Stimulated activated CD4-positive, alpha-beta T cell treated with anti-CD3 and anti-CD28 coated beads, Interleukin-12 subunit alpha, Interleukin-12 subunit beta, amount 100 ng/mL, for 24 hours (primary cell): ENCODE measurements around the gene PTPN13.
A peak's percentile ranks its signal among the peaks of the same experiment; 100 is the strongest.

Experiments used
- DNase-seq, 2 experiments: peaks; one replicate each; pipeline ENCODE4 v3.0.0-alpha.2; 2020; ENCODE audit warnings: low read depth in 2 of 2

PTPN13 gene

DNA sequence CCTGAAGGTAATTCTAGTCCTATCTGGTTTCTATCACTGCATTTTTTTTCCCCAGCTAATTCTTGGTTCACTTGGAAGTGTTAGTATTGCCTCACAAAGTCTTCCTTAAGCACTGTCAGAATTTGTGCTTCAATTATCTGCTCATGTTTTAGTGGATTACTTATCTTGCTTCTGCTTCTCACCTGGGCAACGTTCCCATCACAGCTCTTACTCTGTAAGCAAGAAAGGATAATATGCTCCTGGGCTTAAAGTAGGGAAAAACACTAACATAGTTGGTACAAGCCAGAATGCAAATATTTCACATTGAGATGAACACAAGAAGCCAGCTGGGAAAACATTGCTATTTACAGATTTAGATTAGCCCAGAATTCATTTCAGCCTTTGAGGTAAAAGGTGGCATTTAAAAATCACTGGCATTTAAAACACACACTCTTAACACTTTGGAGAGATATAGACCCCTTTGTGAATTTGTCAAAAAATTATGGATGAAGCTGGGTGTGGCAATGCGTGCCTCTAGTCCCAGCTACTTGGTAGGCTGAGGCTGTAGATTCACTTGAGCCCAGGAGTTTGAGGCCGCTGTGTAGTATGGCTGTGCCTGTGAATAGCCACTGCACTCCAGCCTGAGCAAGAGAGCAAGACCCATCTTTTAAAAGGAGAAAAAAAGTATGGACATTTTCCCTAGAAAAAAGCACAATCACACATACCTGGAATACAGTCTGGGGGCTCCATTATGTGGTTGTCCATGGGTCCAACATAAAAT, 6.6 kb upstream of the PTPN13 start:
- DNase-seq, result no peak

DNA sequence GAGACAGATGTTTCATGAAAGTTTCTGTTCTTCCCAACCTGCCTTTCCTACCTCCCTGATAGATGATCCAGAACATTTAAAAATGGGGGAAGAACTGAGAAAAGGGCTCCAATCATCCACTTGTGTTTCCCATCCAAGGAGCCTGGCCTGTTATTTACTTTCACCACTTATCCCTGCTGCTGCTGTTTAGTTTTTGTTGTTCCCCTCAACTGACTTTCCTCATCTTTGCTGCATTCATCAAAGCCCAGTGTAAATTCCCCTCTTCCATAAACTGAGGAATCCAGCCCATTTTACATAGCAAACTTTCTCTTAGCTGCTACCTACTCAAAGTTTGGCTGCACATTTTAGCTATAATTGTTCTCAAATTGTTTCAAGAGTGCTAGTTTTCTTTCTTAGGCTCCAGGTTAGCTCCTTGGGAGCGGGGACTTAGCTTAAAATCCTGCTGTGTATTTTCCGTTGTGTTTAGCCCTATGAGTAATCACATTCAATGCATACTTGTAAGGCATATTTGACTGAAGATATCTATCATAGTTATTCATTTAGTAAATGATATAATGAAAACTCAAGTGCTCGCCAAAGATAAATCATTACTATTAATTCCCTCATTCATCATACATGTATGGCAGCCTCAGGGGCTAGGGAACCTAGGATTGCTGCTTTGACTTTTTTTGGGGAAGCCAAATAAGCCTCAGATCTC, 1.4 kb upstream of the PTPN13 start:
- DNase-seq, result no peak

DNA sequence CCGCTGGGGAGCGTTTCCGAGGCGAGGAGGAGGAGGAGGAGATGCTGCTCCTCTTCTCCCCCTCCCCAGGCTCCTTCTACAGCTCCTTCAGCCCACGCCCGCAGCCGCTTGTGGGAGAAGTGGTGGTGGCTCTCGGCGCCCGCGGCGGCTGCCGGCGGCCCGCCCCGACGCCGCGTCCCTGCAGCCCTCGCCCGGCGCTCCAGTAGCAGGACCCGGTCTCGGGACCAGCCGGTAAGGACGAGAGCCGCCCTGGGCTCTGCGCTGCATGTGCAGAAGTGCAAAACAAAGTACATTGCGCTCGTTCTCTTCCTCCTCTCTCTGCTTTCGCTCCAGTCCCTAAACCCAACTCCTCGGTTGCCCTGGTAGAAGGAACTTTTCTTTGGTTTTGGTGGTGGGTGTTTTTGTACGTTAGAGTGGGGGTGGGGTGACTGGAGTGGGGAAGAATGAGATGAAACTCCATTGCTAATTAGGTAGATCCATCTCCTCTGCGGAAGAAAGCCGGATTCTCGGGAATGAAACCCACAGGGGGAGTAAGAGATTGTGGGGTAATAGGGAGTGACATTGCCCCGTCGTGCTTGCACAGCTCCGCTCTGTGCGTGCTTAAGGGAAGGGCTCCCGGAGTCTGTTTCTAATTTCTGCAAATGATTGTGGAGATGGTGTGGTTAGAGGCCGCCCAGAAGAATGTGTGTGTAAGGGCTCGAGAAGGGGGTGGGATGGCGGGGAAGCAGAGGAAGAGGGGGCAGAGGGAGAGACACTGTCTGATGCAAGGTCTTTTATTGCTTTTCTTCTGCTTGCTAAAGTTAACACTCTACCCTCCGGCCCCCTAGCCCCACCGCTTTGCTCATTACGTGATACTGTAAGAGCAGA, 677 bp downstream of the PTPN13 start:
- DNase-seq, result peak in 1 of 2 experiments; percentile 2

DNA sequence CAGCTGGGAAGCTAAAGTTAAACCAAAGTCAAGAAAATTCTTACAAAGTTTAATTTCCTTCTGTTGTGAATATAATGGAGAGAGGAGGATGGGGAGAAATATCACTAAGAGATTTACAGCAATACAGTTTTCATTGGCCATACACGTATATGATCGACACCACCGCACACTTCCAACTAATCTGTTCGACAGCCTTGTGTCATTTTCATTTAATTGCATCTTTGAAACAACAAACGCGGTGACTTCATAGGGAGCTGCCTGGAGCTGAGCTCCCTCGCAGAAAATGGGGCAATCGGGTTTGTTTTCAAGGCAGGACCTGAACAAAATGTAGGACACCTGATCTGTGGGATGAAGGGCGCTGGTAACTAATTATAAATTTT, 1.3 kb downstream of the PTPN13 start:
- DNase-seq, result no peak

DNA sequence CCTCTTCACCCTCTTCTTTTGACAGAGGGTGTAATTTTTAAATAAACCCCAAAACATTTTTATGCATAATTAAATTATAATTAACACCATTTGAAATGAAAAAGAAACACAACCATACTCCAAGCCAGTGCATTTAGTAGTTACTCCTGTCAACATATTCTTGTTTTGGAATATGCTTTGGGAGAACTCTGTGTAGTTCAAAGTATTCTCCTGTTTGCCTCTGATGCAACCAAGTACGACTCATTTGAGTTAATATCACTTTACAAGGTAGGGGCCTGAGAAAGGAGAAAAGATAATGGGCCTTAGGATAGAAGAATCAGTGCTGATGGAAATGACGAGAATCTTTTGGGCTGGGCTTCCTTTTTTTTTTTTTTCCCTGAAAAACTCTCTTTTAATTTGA, 2.7 kb downstream of the PTPN13 start:
- DNase-seq, result no peak

- no peak for DNase-seq
Measured at GRCh38 chr4:86600007-86600653, 6.0 kb downstream of the PTPN13 start.

DNA sequence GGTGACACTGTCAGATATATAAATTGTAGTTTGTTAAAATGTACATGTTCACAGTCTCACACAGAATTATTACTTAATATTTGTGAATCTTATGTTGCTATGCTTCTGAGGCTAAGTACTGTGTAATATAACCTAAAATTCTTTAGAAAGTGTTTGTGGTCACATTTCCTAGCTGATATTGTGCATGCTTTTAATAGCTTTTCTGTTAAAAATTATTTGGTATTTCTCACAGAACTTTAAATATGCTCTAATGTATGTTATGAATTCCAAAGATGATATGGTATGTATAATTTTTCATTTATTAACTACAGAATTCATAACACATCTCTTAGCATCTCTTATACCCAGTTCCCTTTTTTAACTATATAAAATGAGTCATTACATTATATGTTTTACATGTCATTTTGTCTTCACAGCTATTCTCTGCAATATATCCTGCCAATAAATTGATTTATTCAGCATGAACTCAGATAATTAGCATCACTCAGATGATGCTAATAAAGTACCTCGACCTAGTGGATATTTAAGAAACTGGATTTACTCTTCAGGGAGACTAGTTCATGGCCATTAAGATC, 9.3 kb downstream of the PTPN13 start:
- DNase-seq, result no peak

- DNase-seq, result no peak
Measured at GRCh38 chr4:86606809-86607208, 12.7 kb downstream of the PTPN13 start.

GRCh38 chr4:86608757-86609375, 14.8 kb downstream of the PTPN13 start:
- no peak for DNase-seq

GRCh38 chr4:86611757-86612156, 17.6 kb downstream of the PTPN13 start:
- DNase-seq, result no peak

- DNase-seq, result no peak
Measured at GRCh38 chr4:86613734-86614133, 19.6 kb downstream of the PTPN13 start.

DNA sequence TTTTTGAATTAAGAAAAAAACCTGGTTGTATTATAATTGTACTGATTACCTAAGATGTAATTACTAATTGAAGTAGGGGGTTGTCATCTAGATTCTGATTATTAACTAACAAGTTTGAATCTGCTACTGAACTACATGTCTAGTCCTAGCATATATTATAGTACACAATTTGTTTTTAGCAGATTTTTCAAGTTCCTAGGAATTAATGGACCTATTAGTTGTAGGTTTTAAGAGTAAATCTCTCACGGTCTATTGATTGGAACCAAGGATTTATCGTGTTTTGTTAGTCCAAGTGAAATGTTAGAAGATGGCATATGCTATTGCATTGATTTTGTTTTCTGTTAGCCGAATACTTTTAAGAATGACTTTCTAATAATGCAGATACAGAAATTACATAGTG, 20.8 kb downstream of the PTPN13 start:
- DNase-seq, result no peak

GRCh38 chr4:86615501-86615900, 21.4 kb downstream of the PTPN13 start:
- no peak for DNase-seq

DNA sequence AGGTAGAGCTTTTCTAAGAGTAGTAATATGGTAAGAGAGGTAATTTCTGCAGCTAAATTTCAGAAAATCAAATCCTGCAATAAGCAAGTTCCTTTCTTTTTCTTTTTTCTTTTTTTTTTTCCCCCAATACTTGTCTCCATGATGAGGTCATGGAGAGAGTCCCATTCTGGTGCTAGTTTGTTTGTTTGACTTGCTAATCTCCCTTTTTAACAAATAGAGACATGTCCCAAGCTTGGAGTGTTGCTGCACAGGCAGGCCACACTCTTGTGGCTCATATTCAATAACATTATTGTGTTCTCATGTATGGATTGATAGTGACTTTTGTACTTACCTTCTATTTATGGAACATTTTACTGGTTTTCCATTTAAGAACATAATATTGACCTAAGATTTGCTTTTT, 25.5 kb downstream of the PTPN13 start:
- DNase-seq, result no peak

DNA sequence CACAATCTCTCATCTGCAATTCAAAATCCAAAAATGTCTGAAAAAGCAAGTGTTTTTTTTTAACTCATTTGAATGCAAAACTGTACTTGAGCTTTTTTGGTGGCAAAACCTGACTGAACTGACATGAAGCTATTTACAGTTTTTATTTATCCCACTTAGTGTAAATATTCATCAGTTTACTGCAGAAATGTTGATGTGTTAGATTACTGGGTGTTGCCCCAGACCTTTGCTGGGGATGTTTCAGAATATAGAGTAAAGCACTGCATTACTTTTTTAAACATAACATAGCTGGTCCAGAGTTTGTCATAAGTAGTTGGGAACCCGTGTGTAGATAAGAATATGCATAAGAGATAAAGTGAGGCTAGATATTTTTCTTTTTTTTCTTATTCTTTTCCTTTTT, 27.3 kb downstream of the PTPN13 start:
- no peak for DNase-seq

DNA sequence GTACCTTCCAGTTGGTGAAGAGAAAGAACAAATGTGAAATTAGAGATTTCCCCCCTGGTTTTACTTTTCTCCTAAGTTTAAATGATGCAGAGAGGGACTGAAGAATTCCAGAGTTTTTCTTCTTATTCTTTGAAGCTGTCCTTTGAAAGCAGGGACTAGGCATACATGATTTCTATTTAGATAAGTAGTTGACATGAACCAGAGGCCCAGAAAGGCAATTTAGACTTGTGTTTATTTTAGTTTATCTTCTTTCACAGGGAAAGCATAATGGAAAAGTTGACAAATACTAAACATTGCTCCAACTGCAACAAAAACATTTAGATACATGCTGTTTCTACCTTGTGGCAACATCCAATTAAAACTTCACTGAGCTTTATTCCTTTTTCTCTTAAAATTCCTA, 32.0 kb downstream of the PTPN13 start:
- DNase-seq, result no peak

DNA sequence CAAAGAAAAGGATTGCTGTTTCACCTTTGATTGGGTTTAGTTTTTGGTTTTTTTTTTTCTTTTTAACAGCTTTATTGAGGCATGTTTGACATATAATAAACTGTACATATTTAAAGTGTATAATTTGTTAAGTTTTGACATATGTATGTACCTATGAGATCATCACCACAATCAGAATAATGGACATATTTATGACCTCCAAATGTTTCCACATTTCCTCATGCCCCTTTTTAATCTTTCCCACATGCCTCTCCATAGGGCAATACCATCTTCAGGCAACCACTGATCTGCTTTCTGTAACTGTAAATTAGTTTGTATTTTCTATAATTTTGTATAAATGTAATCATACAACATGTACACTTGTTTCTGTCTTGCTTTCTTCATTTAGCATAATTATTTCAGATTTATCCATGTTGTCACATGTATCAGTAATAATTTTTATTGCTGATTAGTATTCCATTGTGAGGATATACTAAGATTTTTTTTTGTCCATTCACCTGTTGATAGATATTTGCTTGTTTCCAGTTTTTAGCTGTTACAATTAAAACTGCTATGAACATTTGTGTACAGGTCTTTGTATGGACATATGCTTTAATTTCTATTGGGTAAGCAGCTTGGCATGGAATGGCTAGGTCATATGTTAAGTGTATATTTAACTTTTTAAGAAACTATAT, 33.5 kb downstream of the PTPN13 start:
- DNase-seq, result no peak

- no peak for DNase-seq
Measured at GRCh38 chr4:86630629-86631028, 36.5 kb downstream of the PTPN13 start.

- DNase-seq, result no peak
Measured at GRCh38 chr4:86631166-86631565, 37.1 kb downstream of the PTPN13 start.

GRCh38 chr4:86633854-86634253, 39.7 kb downstream of the PTPN13 start:
- DNase-seq, result no peak

- DNase-seq, result no peak
Measured at GRCh38 chr4:86640469-86640868, 46.4 kb downstream of the PTPN13 start.
